HepG2 (cell line): ENCODE measurements around the gene POLE. TPM values are rescaled to one million over a fixed set of nuclear protein-coding genes. Genes with fewer than 3 reads are reported as not detected.
"Not testable (repeated sequence)": the region's sequence is repeated elsewhere in the genome, so short reads cannot be mapped to it uniquely, and the experiment has no call there.

ENCODE experiments used
- ATAC-seq: fragments of 200-7000 bp; cut with Tn5 transposase; 3 replicates; pipeline ENCODE4 v1.9.1; 2020; ENCODE audit warnings: mild to moderate bottlenecking, moderate library complexity
- BruUV-seq: library from RNA; stranded (reverse); fragments of 400-500 nt; replicated peaks from 2 replicates; lab custom pipeline; 2021; lab: Mats Ljungman, UMichigan
- CTCF ChIA-PET: fragments of 300-600 bp; formaldehyde crosslinking; extraction: SDS; loops from one replicate; lab custom pipeline; 2021; ENCODE audit warnings: low total read pairs, inconsistent platforms, low intra/inter-chr PET ratio; lab: Yijun Ruan, JAX
- POLR2A ChIA-PET: fragments of 350-600 bp; sonication (Branson Sonifier 250); formaldehyde crosslinking; loops from one replicate; lab custom pipeline; 2020; ENCODE audit warnings: antibody characterized with exemption, inconsistent platforms; lab: Yijun Ruan, JAX
- DNase-seq: peaks from one replicate; pipeline ENCODE4 v3.0.0-alpha.2; 2015; ENCODE audit warnings: low spot score
- FAIRE-seq: peaks from 3 replicates; lab custom pipeline; 2011; peaks lifted over from hg19 to GRCh38; lab: Jason Lieb, UNC
- H2AFZ ChIP-seq: one replicate; pipeline ENCODE4 v1.6.1; 2011; ENCODE audit warnings: low read length, inconsistent platforms
- H3K27ac ChIP-seq: fragments of 300-600 bp; 3 replicates; pipeline ENCODE4 v1.8.0; 2011; ENCODE audit warnings: mixed run types, mild to moderate bottlenecking, mixed read lengths, low read length, inconsistent platforms; ENCODE audit not compliant: insufficient read depth; ENCODE audit errors: extremely low read length
- H3K27me3 ChIP-seq, 2 experiments: fragments of 200-600 bp in 1 of 2; 2 replicates in 1 of 2; 3 replicates in 1 of 2; pipeline versions ENCODE4 v1.6.0 to v1.8.0; 2011; ENCODE audit warnings: low read length in 2 of 2, mild to moderate bottlenecking in 2 of 2, moderate library complexity in 2 of 2, inconsistent platforms in 1 of 2; ENCODE audit not compliant: insufficient read depth in 2 of 2, control insufficient read depth in 1 of 2
- H3K36me3 ChIP-seq, 2 experiments: fragments of 200-600 bp in 1 of 2; replicated peaks in 1 of 2; 2 replicates in 1 of 2; 3 replicates in 1 of 2; pipeline versions ENCODE4 v1.5.1 to v1.8.0; 2011; ENCODE audit warnings: low read length in 2 of 2, inconsistent platforms in 1 of 2; ENCODE audit not compliant: insufficient read depth in 2 of 2, control insufficient read depth in 1 of 2
- H3K4me1 ChIP-seq: 2 replicates; pipeline ENCODE4 v1.5.1; 2012; ENCODE audit warnings: low read length, inconsistent platforms; ENCODE audit not compliant: insufficient read depth
- H3K4me2 ChIP-seq: 2 replicates; pipeline ENCODE4 v1.6.0; 2011; ENCODE audit warnings: low read depth, low read length, inconsistent platforms
- H3K4me3 ChIP-seq, 3 experiments: fragments of 200-600 bp in 1 of 3; sonication (generic), shearing (Covaris generic) in 1 of 3; replicated peaks in 1 of 3; 2 replicates each; pipeline ENCODE4 v1.5.1; 2011 to 2016; ENCODE audit warnings: low read length in 3 of 3, inconsistent platforms in 2 of 3, low read depth in 2 of 3, mild to moderate bottlenecking in 2 of 3, control low read depth in 1 of 3, mixed read lengths in 1 of 3; ENCODE audit not compliant: insufficient read depth in 1 of 3
- H3K79me2 ChIP-seq: one replicate; pipeline ENCODE4 v1.6.1; 2011; ENCODE audit warnings: low read length, inconsistent platforms; ENCODE audit not compliant: insufficient read depth
- H3K9ac ChIP-seq: 2 replicates; pipeline ENCODE4 v1.6.0; 2011; ENCODE audit warnings: mild to moderate bottlenecking, low read depth, low read length, inconsistent platforms; ENCODE audit not compliant: insufficient read depth
- H3K9me3 ChIP-seq: 2 replicates; pipeline ENCODE4 v1.5.1; 2012; ENCODE audit warnings: mild to moderate bottlenecking, low read length
- H4K20me1 ChIP-seq: 2 replicates; pipeline ENCODE4 v1.6.0; 2011; ENCODE audit warnings: inconsistent platforms, mild to moderate bottlenecking, low read length, moderate library complexity; ENCODE audit not compliant: insufficient read depth
- CEBPG ChIP-seq: IDR thresholded peaks from 2 replicates; pipeline ENCODE4 v1.6.1; 2016
- ZMYM3 ChIP-seq: sonication (generic); formaldehyde crosslinking; IDR thresholded peaks from 2 replicates; pipeline ENCODE4 v1.5.1; 2020; ENCODE audit warnings: mild to moderate bottlenecking, missing genetic modification reagents
- ZNF770 ChIP-seq: sonication (generic); formaldehyde crosslinking; IDR thresholded peaks from 2 replicates; pipeline ENCODE4 v1.5.0; 2020; ENCODE audit warnings: mild to moderate bottlenecking, missing genetic modification reagents
- WGBS: methylation state at CpG from one replicate; pipeline ENCODE4 v1.1.6; 2017; ENCODE audit warnings: low lambda C conversion rate; 5-methylcytosine and 5-hydroxymethylcytosine counted together
- in situ Hi-C: cut with HindIII; loops from 2 replicates; pipeline ENCODE4 v1.10.0; 2017; ENCODE audit warnings: low pct_unique_long_range_greater_than_20kb; ENCODE audit not compliant: extremely low pct_ligation_motif_present
- intact Hi-C: fragments of 100-400 bp; cut with micrococcal nuclease; formaldehyde crosslinking; loops from one replicate; pipeline ENCODE4 v1.10.0; 2022; ENCODE audit not compliant: unreplicated experiment
- polyA plus RNA-seq, 8 experiments: library from polyadenylated mRNA; depleted of rRNA in 3 of 8; stranded (reverse) in 7 of 8; unstranded in 1 of 8; fragments of >200 nt; fragmentation: Illumina TruSeq in 4 of 8; extraction: Trizol in 4 of 8; gene quantifications; 2 replicates each; pipeline versions ENCODE4 v1.2.1 to v1.2.3, GENCODE V29; 2011 to 2016; ENCODE audit warnings: low read depth in 4 of 8, missing spikeins in 1 of 8, mixed read lengths in 1 of 8; ENCODE audit not compliant: insufficient read depth in 1 of 8
- total RNA-seq, 5 experiments: library from RNA; depleted of rRNA; stranded (reverse); fragments of >200 nt; fragmentation: Illumina TruSeq; extraction: Trizol; gene quantifications; 2 replicates each; pipeline ENCODE4 v1.2.3, GENCODE V29; 2016; ENCODE audit warnings: low read depth in 1 of 5

POLE gene
- total and polyA plus RNA-seq, 2 of the 13 experiments (the other 11 are each of a cell fraction or from before 2014, with no cell fraction given): 25.3 to 52.2 TPM

DNA sequence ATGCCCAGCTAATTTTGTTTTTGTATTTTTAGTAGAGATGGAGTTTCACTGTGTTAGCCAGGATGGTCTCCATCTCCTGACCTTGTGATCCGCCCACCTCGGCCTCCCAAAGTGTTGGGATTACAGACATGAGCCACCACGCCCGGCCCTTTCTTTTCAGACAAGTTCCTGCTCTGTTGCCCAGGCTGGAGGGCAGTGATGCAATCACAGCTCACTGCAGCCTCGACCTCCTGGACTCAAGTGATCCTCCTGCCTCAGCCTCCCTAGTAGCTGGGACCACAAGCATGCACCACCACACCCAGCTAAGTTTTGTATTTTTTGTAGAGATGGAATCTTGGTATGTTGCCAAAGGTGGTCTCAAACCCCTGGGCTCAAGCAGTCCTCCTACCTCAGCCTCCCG, 87.6 kb downstream of the POLE start:
- H3K9me3 ChIP-seq, FAIRE-seq, ATAC-seq, H3K9ac ChIP-seq, H3K4me3 ChIP-seq, in situ Hi-C loops, H3K79me2 ChIP-seq, BruUV-seq, intact Hi-C loops, H4K20me1 ChIP-seq, DNase-seq, H2AFZ ChIP-seq, H3K36me3 ChIP-seq, H3K27ac ChIP-seq: not testable (repeated sequence)
- WGBS: 34% methylated on average over 6 of the region's 6 CpGs
- peaks cover 44% of the 10 kb centered on the region for H3K4me1 ChIP-seq
- CTCF ChIA-PET: interaction anchor here (2.7 kb wide), 1 partner anchor 15 kb away, joined by 36 read pairs; no protein-coding TSS in a partner anchor
- H3K27me3 ChIP-seq: peaks cover 5 to 57% of the 10 kb centered on the region in 2 experiments; a peak in 4 of 5 replicates
- TF ChIP-seq ZMYM3 (CRISPR knock-in tag) (peak; percentile 62; the same call in 1 of the 2 replicates), CEBPG (CRISPR knock-in tag) (peak; percentile 59; the same call in 1 of the 2 replicates), ZNF770 (peak; percentile 98)
- peak overlapping the region; percentile 82; the same call in 1 of the 2 replicates for H3K4me2 ChIP-seq
- POLR2A ChIA-PET: interaction anchor here (1.0 kb wide), 1 partner anchor 15 kb away, joined by 3 read pairs; no protein-coding TSS in a partner anchor
